ENCODE results near the gene PDCD4.
A peak's percentile ranks its signal among the peaks of the same experiment; 100 is the strongest.

Gene PDCD4

GRCh38 chr10:110843031-110843430 is 28.7 kb upstream of the PDCD4 start:
- DNase-seq = no peak

- DNase-seq = no peak
Observed at GRCh38 chr10:110843796-110844616, 27.7 kb upstream of the PDCD4 start.

- DNase-seq = no peak
Observed at GRCh38 chr10:110844617-110844881, 27.2 kb upstream of the PDCD4 start.

- no peak for DNase-seq
Observed at GRCh38 chr10:110845192-110845755, 26.5 kb upstream of the PDCD4 start.

- no peak for DNase-seq
Observed at GRCh38 chr10:110845756-110846620, 25.7 kb upstream of the PDCD4 start.

GRCh38 chr10:110847374-110847773 is 24.4 kb upstream of the PDCD4 start:
- DNase-seq = no peak

GRCh38 chr10:110848106-110848505 is 23.6 kb upstream of the PDCD4 start:
- DNase-seq = no peak

GRCh38 chr10:110850099-110850498 is 21.6 kb upstream of the PDCD4 start:
- DNase-seq = no peak

GRCh38 chr10:110851020-110851612 is 20.6 kb upstream of the PDCD4 start:
- DNase-seq = no peak

- no peak for DNase-seq
Observed at GRCh38 chr10:110852255-110852896, 19.4 kb upstream of the PDCD4 start.

- DNase-seq = no peak
Observed at GRCh38 chr10:110852947-110853346, 18.8 kb upstream of the PDCD4 start.

GRCh38 chr10:110853921-110854605 is 17.7 kb upstream of the PDCD4 start:
- DNase-seq = no peak

- peak; percentile 52 for DNase-seq
Observed at GRCh38 chr10:110857265-110858171, 14.2 kb upstream of the PDCD4 start.

- no peak for DNase-seq
Observed at GRCh38 chr10:110858297-110858934, 13.3 kb upstream of the PDCD4 start.

GRCh38 chr10:110859206-110859972 is 12.3 kb upstream of the PDCD4 start:
- no peak for DNase-seq

GRCh38 chr10:110859973-110860376 is 11.8 kb upstream of the PDCD4 start:
- DNase-seq = no peak

- no peak for DNase-seq
Observed at GRCh38 chr10:110860576-110861241, 11.0 kb upstream of the PDCD4 start.

- DNase-seq = no peak
Observed at GRCh38 chr10:110861476-110861875, 10.3 kb upstream of the PDCD4 start.

- no peak for DNase-seq
Observed at GRCh38 chr10:110861930-110862649, 9.6 kb upstream of the PDCD4 start.
